Adrenal gland (tissue), 12 donors: Measurements from ENCODE around the gene FYB1. TPM values are rescaled to one million over a fixed set of nuclear protein-coding genes. Genes with fewer than 3 reads are reported as not detected.

ENCODE experiments used
- DNase-seq, 7 donors: peaks; one replicate each; pipeline ENCODE4 v3.0.0-alpha.2; 2019 to 2020
- H3K27ac ChIP-seq, 5 donors: fragments of 200-600 bp; sonication (generic) in 4 of 5; 1 replicate in 3 of 5; 2 replicates in 2 of 5; pipeline versions ENCODE4 v1.5.1 to v1.8.0; 2016 to 2020; ENCODE audit warnings: mild to moderate bottlenecking in 1 of 5
- H3K27me3 ChIP-seq: fragments of 200-600 bp; 2 replicates; pipeline ENCODE4 v1.8.0; 2021
- H3K36me3 ChIP-seq, 2 donors: fragments of 200-600 bp; replicated peaks in 1 of 2; 1 replicate in 1 of 2; 2 replicates in 1 of 2; pipeline versions ENCODE4 v1.5.1 to v1.8.0; 2018 to 2022
- H3K4me1 ChIP-seq, 2 donors: fragments of 200-600 bp; replicated peaks in 1 of 2; 1 replicate in 1 of 2; 2 replicates in 1 of 2; pipeline versions ENCODE4 v1.5.1 to v1.8.0; 2018 to 2021
- H3K4me3 ChIP-seq, 4 donors: fragments of 200-600 bp; sonication (generic) in 3 of 4; one replicate each; pipeline ENCODE4 v1.5.1; 2016 to 2018
- H3K9me3 ChIP-seq, 3 donors: fragments of 200-600 bp; sonication (generic) in 1 of 3; replicated peaks in 1 of 3; 1 replicate in 2 of 3; 2 replicates in 1 of 3; pipeline versions ENCODE4 v1.5.1 to v1.8.0; 2016 to 2021
- CTCF ChIP-seq, 6 experiments: fragments of 450-650 bp in 4 of 6; fragments of 200-600 bp in 2 of 6; sonication (generic) in 1 of 6; IDR thresholded peaks; 1 replicate in 5 of 6; 2 replicates in 1 of 6; pipeline versions ENCODE4 v1.5.1 to v1.8.0; 2016 to 2021; ENCODE audit warnings: antibody characterized with exemption in 6 of 6, mild to moderate bottlenecking in 2 of 6, moderate library complexity in 1 of 6
- POLR2A ChIP-seq, 2 donors: fragments of 450-650 bp; IDR thresholded peaks; one replicate each; pipeline ENCODE4 v1.6.1; 2017; ENCODE audit warnings: antibody characterized with exemption in 2 of 2, mild to moderate bottlenecking in 2 of 2, moderate library complexity in 1 of 2
- WGBS, 4 donors: extraction: QIAGEN DNeasy Blood & Tissue Kit in 2 of 4; methylation state at CpG; one replicate each; pipeline versions ENCODE4 v1.1.5 to v1.1.7; 2013 to 2017; 5-methylcytosine and 5-hydroxymethylcytosine counted together
- intact Hi-C, 2 donors: fragments of 100-400 bp; cut with DNase I; formaldehyde crosslinking; loops; one replicate each; pipeline versions ENCODE4 v1.14.1 to v1.15.0; 2022 to 2023
- polyA plus RNA-seq, 3 donors: library from polyadenylated mRNA; stranded (reverse); fragments of 200-250 nt in 2 of 3; fragments of 350-450 nt in 1 of 3; fragmentation: Illumina TruSeq in 1 of 3; extraction: RNeasy Lipid Tissue Mini Kit (QIAGEN cat#74804) in 1 of 3; gene quantifications; one replicate each; pipeline ENCODE4 v1.2.3, GENCODE V29; 2013 to 2014
- total RNA-seq, 9 donors: library from RNA; depleted of rRNA in 4 of 9; stranded (reverse); fragments of >200 nt in 4 of 9; fragments of 120-200 nt in 1 of 9; fragmentation: NEBNext Ultra II Directional in 1 of 9; extraction: Animal tissue kit (Norgen Biotek cat#: 25700) in 1 of 9; gene quantifications; one replicate each; pipeline versions ENCODE4 v1.1.0 to v1.2.4, GENCODE V29; 2013 to 2023
- donor health status: healthy with polysubstance abuse.
- donor health status: Bipolar disorder and iron deficiency.
- donor health status: DM: yes; HTN: yes; CAD: no.
- donor health status: DM: no; HTN: no; CAD: no.
- donor health status: DM: no; HTN: no; CAD: no.
- donor health status: DM: yes; HTN: yes; CAD: no.

FYB1 gene
- total and polyA plus RNA-seq, 12 donors = 1.6 to 29.8 (median 13.6) TPM

GRCh38 chr5:39249564-39250274 is 30.4 kb upstream of the FYB1 start:
- 40 to 63% (median 51%) methylated on average over 1 of the region's 1 CpG for WGBS, 4 donors
- no peak overlapping the region for H3K27ac ChIP-seq
- H3K9me3 ChIP-seq = no peaks in the 10 kb centered on the region
- DNase-seq = no peak
- H3K27me3 ChIP-seq = no peaks in the 10 kb centered on the region
- TF ChIP-seq POLR2A (IDR thresholded peaks at IDR 0.05) (no peak), CTCF (IDR thresholded peaks at IDR 0.05) (no peak)
- no peak overlapping the region for H3K4me3 ChIP-seq
- H3K4me1 ChIP-seq = no peaks in the 10 kb centered on the region
- intact Hi-C loops = no loop called here
- H3K36me3 ChIP-seq = no peaks in the 10 kb centered on the region

- no peak overlapping the region for H3K27ac ChIP-seq
- no peak overlapping the region for H3K4me3 ChIP-seq
- 80 to 87% (median 81%) methylated on average over 1 of the region's 1 CpG for WGBS, 4 donors
- DNase-seq = no peak
- H3K9me3 ChIP-seq = no peaks in the 10 kb centered on the region
- no peaks in the 10 kb centered on the region for H3K27me3 ChIP-seq
- no peaks in the 10 kb centered on the region for H3K4me1 ChIP-seq
- no peaks in the 10 kb centered on the region for H3K36me3 ChIP-seq
- intact Hi-C loops = no loop called here
- TF ChIP-seq CTCF (IDR thresholded peaks at IDR 0.05) (no peak), POLR2A (IDR thresholded peaks at IDR 0.05) (no peak)
These were observed 29.7 kb upstream of the FYB1 start for GRCh38 chr5:39249069-39249468.

GRCh38 chr5:39240750-39241149 is 21.4 kb upstream of the FYB1 start:
- TF ChIP-seq CTCF (IDR thresholded peaks at IDR 0.05) = no peak
- TF ChIP-seq POLR2A (IDR thresholded peaks at IDR 0.05) = no peak
- Histone ChIP-seq H3K27me3 (no peaks in the 10 kb centered on the region), H3K4me3 (no peak overlapping the region), H3K9me3 (no peaks in the 10 kb centered on the region), H3K27ac (no peak overlapping the region), H3K4me1 (no peaks in the 10 kb centered on the region), H3K36me3 (no peaks in the 10 kb centered on the region)
- 88 to 92% (median 89%) methylated on average over 1 of the region's 1 CpG for WGBS, 4 donors
- intact Hi-C loops = no loop called here
- DNase-seq = no peak

DNA sequence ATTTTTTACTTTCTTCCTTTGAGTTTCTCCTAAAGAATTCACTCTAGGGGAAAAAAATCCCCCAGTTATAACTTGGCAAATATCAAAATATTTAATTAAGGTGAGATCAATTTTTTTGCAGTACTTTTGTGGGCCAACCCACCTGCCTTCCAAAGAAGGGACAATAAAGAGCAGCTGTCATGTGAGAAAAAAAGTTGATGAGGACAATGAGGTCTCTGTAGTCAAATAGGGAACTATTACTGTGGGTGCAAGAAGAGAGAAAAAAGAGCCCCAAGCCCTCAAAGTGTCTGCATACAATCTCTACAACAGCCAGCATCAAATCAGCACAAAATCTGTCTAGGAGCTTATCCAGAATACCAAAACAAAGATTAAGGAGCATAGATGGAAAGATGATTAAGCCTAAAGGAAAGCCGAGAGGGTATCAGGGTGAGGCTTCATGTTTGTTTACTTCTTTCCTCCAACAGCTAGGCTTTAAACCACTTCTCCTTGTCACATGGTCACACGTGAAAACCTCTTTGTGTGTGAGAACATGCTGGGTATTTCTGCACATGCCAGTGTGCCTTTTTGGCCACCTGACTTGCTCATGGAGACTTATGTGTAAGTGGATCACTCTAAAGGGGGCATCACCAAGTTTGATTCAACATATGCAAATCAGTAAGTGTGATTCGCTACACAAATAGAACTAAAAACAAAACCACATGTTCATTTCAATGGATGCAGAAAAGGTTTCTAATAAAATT is 19.2 kb upstream of the FYB1 start:
- TF ChIP-seq POLR2A (IDR thresholded peaks at IDR 0.05) (no peak), CTCF (IDR thresholded peaks at IDR 0.05) (no peak)
- Histone ChIP-seq H3K36me3 (no peaks in the 10 kb centered on the region), H3K27ac (no peak overlapping the region), H3K9me3 (no peaks in the 10 kb centered on the region), H3K4me1 (no peaks in the 10 kb centered on the region), H3K4me3 (no peak overlapping the region), H3K27me3 (no peaks in the 10 kb centered on the region)
- DNase-seq = no peak
- intact Hi-C loops = no loop called here
- WGBS, 4 donors = 58 to 64% (median 60%) methylated on average over 3 of the region's 3 CpGs
